Renal cortex interstitium (tissue), 11 donors: Measurements from ENCODE around the gene PPP1R16B. TPM values are rescaled to one million over a fixed set of nuclear protein-coding genes. Genes with fewer than 3 reads are reported as not detected.
A peak's percentile ranks its signal among the peaks of the same experiment; 100 is the strongest.
"Not testable (repeated sequence)": the region's sequence is repeated elsewhere in the genome, so short reads cannot be mapped to it uniquely, and the experiment has no call there.

Experiments
- DNase-seq, 11 donors: peaks; one replicate each; pipeline ENCODE4 v3.0.0-alpha.2; 2013; ENCODE audit warnings: low read depth in 9 of 11, low spot score in 4 of 11; ENCODE audit errors: extremely low read depth in 1 of 11
- polyA plus RNA-seq, 3 donors: library from polyadenylated mRNA; unstranded; fragments of 120-200 nt; gene quantifications; one replicate each; pipeline ENCODE4 v1.2.1, GENCODE V29; 2013; ENCODE audit not compliant: insufficient read length in 3 of 3

Gene PPP1R16B
- polyA plus RNA-seq, 3 donors: 7.4 to 8.1 (median 7.5) TPM

GRCh38 chr20:38937000-38937399 is 131.5 kb downstream of the PPP1R16B start:
- DNase-seq: no peak

GRCh38 chr20:38937978-38938473 is 132.5 kb downstream of the PPP1R16B start:
- no peak for DNase-seq

GRCh38 chr20:38939686-38940085 is 134.2 kb downstream of the PPP1R16B start:
- no peak for DNase-seq

GRCh38 chr20:38940644-38941043 is 135.1 kb downstream of the PPP1R16B start:
- no peak for DNase-seq

- DNase-seq: no peak
These were observed 136.4 kb downstream of the PPP1R16B start for GRCh38 chr20:38941726-38942389.

- no peak for DNase-seq
These were observed 139.5 kb downstream of the PPP1R16B start for GRCh38 chr20:38945012-38945411.

- no peak for DNase-seq
These were observed 141.3 kb downstream of the PPP1R16B start for GRCh38 chr20:38946836-38947235.

GRCh38 chr20:38947931-38948362 is 142.4 kb downstream of the PPP1R16B start:
- no peak for DNase-seq

- no peak for DNase-seq
These were observed 144.8 kb downstream of the PPP1R16B start for GRCh38 chr20:38950254-38950653.

- DNase-seq: no peak
These were observed 146.1 kb downstream of the PPP1R16B start for GRCh38 chr20:38951611-38952010.

GRCh38 chr20:38952153-38952552 is 146.7 kb downstream of the PPP1R16B start:
- no peak for DNase-seq

GRCh38 chr20:38953630-38954340 is 148.3 kb downstream of the PPP1R16B start:
- no peak for DNase-seq

GRCh38 chr20:38957235-38957876 is 151.9 kb downstream of the PPP1R16B start:
- DNase-seq: no peak

- no peak for DNase-seq
These were observed 152.5 kb downstream of the PPP1R16B start for GRCh38 chr20:38957915-38958485.

GRCh38 chr20:38960187-38960687 is 154.7 kb downstream of the PPP1R16B start:
- DNase-seq: not testable (repeated sequence)

GRCh38 chr20:38961530-38962043 is 156.1 kb downstream of the PPP1R16B start:
- DNase-seq: peak in 3 of 11 donors; percentile 2 to 19 (median 15)

- peak; percentile 91 to 99 (median 96) for DNase-seq
These were observed 156.8 kb downstream of the PPP1R16B start, which contains the start of gene DHX35 for GRCh38 chr20:38962044-38962927. Gene DHX35 (plus strand): TSS chr20:38962344. CDS start chr20:38962368, 24 bp downstream.

GRCh38 chr20:38962928-38963401 is 157.5 kb downstream of the PPP1R16B start:
- no peak for DNase-seq
